Measurements from ENCODE around the gene MKRN3. TPM values are rescaled to one million over a fixed set of nuclear protein-coding genes. Genes with fewer than 3 reads are reported as not detected.

The MKRN3 gene
- total RNA-seq, 2 experiments from 2014 or later = 2.6 to 3.1 TPM

- no peaks in the 10 kb centered on the region for H3K9me3 Mint-ChIP-seq
- POLR2A ChIA-PET = no interaction called here
Measured at GRCh38 chr15:23572844-23573243, 7.4 kb downstream of the MKRN3 start.

GRCh38 chr15:23574742-23575141 is 9.3 kb downstream of the MKRN3 start:
- peaks cover 4% of the 10 kb centered on the region for H3K27me3 Mint-ChIP-seq
- ChIA-PET POLR2A (no interaction called here), CTCF (no interaction called here)
- no peak overlapping the region for H3K4me3 Mint-ChIP-seq
- no peak for DNase-seq
- intact Hi-C loops (cut with DNase I, micrococcal nuclease) = no loop called here
- H3K9me3 Mint-ChIP-seq = no peaks in the 10 kb centered on the region
- H3K27ac Mint-ChIP-seq = no peak overlapping the region
- Histone ChIP-seq H3K4me1 (ENCODE audit: insufficient read depth, low read length) (no peaks in the 10 kb centered on the region), H3K9me3 (ENCODE audit: control insufficient read depth in 1 of 2, insufficient read depth in 1 of 2, low read length in 2 of 2) (peaks cover 0 to 6% of the 10 kb centered on the region in 2 experiments), H3K4me3 (ENCODE audit: low read length) (no peak overlapping the region), H3K27ac (ENCODE audit: low read depth in 1 of 2, low read length in 2 of 2) (no peak overlapping the region), H3K36me3 (ENCODE audit: insufficient read depth, low read length) (no peaks in the 10 kb centered on the region), H3K27me3 (ENCODE audit: control insufficient read depth in 1 of 2, insufficient read depth in 2 of 2, low read length in 2 of 2) (no peaks in the 10 kb centered on the region)
- TF ChIP-seq CTCF (IDR thresholded peaks at IDR 0.05) = no peak
- H3K4me1 Mint-ChIP-seq (ENCODE audit: low read depth) = no peaks in the 10 kb centered on the region
- no peaks in the 10 kb centered on the region for H3K36me3 Mint-ChIP-seq (ENCODE audit: low read depth)
- no peak for ATAC-seq (ENCODE audit: poor library complexity)

More at GRCh38 chr15:23572844-23573243, 7.4 kb downstream of the MKRN3 start:
- Mint-ChIP-seq H3K36me3 (ENCODE audit: low read depth) (no peaks in the 10 kb centered on the region), H3K4me3 (no peak overlapping the region), H3K27ac (no peak overlapping the region), H3K4me1 (ENCODE audit: low read depth) (no peaks in the 10 kb centered on the region), H3K27me3 (peaks cover 4% of the 10 kb centered on the region)
- CTCF ChIA-PET = no interaction called here
- no peaks in the 10 kb centered on the region for H3K4me1 ChIP-seq (ENCODE audit: insufficient read depth, low read length)
- no peak for TF ChIP-seq CTCF (IDR thresholded peaks at IDR 0.05)
- no peak for DNase-seq
- H3K4me3 ChIP-seq (ENCODE audit: low read length) = no peak overlapping the region
- no peak overlapping the region for H3K27ac ChIP-seq (ENCODE audit: low read depth in 1 of 2, low read length in 2 of 2)
- ATAC-seq (ENCODE audit: poor library complexity) = no peak
- intact Hi-C loops (cut with DNase I, micrococcal nuclease) = no loop called here
- H3K36me3 ChIP-seq (ENCODE audit: insufficient read depth, low read length) = no peaks in the 10 kb centered on the region
- H3K27me3 ChIP-seq (ENCODE audit: control insufficient read depth in 1 of 2, insufficient read depth in 2 of 2, low read length in 2 of 2) = no peaks in the 10 kb centered on the region
- H3K9me3 ChIP-seq (ENCODE audit: control insufficient read depth in 1 of 2, insufficient read depth in 1 of 2, low read length in 2 of 2) = peaks cover 0 to 6% of the 10 kb centered on the region in 2 experiments

- H3K36me3 ChIP-seq (ENCODE audit: insufficient read depth, low read length) = no peaks in the 10 kb centered on the region
- POLR2A ChIA-PET = no interaction called here
- no peak overlapping the region for H3K27ac ChIP-seq (ENCODE audit: low read depth in 1 of 2, low read length in 2 of 2)
- no peak for TF ChIP-seq CTCF (IDR thresholded peaks at IDR 0.05)
- no peak for DNase-seq
- no peaks in the 10 kb centered on the region for H3K36me3 Mint-ChIP-seq (ENCODE audit: low read depth)
- H3K27me3 Mint-ChIP-seq = no peaks in the 10 kb centered on the region
- H3K27me3 ChIP-seq (ENCODE audit: control insufficient read depth in 1 of 2, insufficient read depth in 2 of 2, low read length in 2 of 2) = no peaks in the 10 kb centered on the region
- ATAC-seq (ENCODE audit: poor library complexity) = no peak
- intact Hi-C loops (cut with DNase I, micrococcal nuclease) = no loop called here
- H3K4me3 Mint-ChIP-seq = no peak overlapping the region
- no peak overlapping the region for H3K4me3 ChIP-seq (ENCODE audit: low read length)
- no peaks in the 10 kb centered on the region for H3K4me1 Mint-ChIP-seq (ENCODE audit: low read depth)
- CTCF ChIA-PET = no interaction called here
- no peaks in the 10 kb centered on the region for H3K4me1 ChIP-seq (ENCODE audit: insufficient read depth, low read length)
- no peaks in the 10 kb centered on the region for H3K9me3 Mint-ChIP-seq
- H3K27ac Mint-ChIP-seq = no peak overlapping the region
- peaks cover 0 to 6% of the 10 kb centered on the region in 2 experiments for H3K9me3 ChIP-seq (ENCODE audit: control insufficient read depth in 1 of 2, insufficient read depth in 1 of 2, low read length in 2 of 2)
Measured at GRCh38 chr15:23576061-23576460, 10.6 kb downstream of the MKRN3 start.
